Measurements from ENCODE around the gene RNF145. TPM values are rescaled to one million over a fixed set of nuclear protein-coding genes. Genes with fewer than 3 reads are reported as not detected.
A peak's percentile ranks its signal among the peaks of the same experiment; 100 is the strongest.

Gene RNF145, protein sequence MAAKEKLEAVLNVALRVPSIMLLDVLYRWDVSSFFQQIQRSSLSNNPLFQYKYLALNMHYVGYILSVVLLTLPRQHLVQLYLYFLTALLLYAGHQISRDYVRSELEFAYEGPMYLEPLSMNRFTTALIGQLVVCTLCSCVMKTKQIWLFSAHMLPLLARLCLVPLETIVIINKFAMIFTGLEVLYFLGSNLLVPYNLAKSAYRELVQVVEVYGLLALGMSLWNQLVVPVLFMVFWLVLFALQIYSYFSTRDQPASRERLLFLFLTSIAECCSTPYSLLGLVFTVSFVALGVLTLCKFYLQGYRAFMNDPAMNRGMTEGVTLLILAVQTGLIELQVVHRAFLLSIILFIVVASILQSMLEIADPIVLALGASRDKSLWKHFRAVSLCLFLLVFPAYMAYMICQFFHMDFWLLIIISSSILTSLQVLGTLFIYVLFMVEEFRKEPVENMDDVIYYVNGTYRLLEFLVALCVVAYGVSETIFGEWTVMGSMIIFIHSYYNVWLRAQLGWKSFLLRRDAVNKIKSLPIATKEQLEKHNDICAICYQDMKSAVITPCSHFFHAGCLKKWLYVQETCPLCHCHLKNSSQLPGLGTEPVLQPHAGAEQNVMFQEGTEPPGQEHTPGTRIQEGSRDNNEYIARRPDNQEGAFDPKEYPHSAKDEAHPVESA
- 10 to 100 TPM; 13.5 to 19.5 TPM for total RNA-seq

DNA sequence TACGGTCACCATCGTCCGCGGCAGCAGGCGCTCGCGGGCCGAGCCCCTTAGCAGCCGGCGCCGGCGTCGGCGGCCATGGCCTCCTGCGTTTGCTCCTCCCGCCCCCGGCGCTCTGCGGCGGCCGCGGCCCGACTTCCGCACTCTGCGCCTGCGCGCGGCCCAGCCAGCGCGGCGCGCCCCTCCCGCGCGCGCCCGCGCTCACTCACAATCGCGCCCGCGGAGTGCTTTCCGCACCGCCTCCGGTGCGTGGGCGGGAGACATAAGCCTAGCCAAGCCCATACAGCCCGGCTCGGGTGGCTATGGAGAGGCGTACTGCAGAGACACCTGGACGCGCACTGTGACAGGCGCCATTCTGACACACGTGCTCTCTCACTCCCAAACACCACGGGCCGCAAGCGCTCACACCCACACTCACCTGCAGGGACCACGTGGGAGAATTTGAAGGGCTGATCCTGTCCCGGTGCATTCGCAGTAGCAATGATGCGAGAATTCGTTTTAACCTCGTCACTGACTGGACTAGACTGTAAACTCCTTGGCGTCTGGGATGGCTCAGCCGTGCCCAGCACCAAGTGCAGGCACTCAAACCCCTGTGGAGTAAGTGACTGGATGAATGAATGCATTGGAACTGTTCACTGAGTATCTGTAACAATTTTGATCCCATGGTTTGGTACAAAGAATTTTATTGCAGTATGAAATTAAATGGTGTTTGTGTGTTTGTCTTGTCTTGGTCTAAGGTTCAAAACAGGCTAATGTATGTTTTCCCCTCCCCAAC lies at the start of gene RNF145:
RNF145 (minus strand) TSS at position 116 of the 772 bp plus-strand sequence. CDS start 5,936 bp downstream, outside the sequence.
- Histone ChIP-seq H3K4me3 (peak within 1 kb of the TSS; percentile 90 to 92), H3K27me3 (no peaks in the 10 kb centered on the region), H3K27ac (peak within 1 kb of the TSS; percentile 80 to 91 (median 86)), H3K36me3 (replicated peaks in 1 of 2; ENCODE audit: insufficient read depth in 1 of 2, low read depth in 2 of 2) (no peaks in the 10 kb centered on the region), H3K9me3 (no peaks in the 10 kb centered on the region), H3K4me1 (peaks cover 25% of the 10 kb centered on the region)
- ATAC-seq (peak; percentile 92), DNase-seq (peak; percentile 74 to 85 (median 82))
- TF ChIP-seq POLR2A (IDR thresholded peaks at IDR 0.05) = peak in 2 of 3 donors; percentile 32 to 45
- TF ChIP-seq, protein P1, sequence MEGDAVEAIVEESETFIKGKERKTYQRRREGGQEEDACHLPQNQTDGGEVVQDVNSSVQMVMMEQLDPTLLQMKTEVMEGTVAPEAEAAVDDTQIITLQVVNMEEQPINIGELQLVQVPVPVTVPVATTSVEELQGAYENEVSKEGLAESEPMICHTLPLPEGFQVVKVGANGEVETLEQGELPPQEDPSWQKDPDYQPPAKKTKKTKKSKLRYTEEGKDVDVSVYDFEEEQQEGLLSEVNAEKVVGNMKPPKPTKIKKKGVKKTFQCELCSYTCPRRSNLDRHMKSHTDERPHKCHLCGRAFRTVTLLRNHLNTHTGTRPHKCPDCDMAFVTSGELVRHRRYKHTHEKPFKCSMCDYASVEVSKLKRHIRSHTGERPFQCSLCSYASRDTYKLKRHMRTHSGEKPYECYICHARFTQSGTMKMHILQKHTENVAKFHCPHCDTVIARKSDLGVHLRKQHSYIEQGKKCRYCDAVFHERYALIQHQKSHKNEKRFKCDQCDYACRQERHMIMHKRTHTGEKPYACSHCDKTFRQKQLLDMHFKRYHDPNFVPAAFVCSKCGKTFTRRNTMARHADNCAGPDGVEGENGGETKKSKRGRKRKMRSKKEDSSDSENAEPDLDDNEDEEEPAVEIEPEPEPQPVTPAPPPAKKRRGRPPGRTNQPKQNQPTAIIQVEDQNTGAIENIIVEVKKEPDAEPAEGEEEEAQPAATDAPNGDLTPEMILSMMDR (IDR thresholded peaks at IDR 0.05) = no peak
- WGBS, 2 donors = 0 to 1% methylated on average over 11 to 61 of the region's 65 CpGs
- intact Hi-C loops (cut with DNase I) = no loop called here

DNA sequence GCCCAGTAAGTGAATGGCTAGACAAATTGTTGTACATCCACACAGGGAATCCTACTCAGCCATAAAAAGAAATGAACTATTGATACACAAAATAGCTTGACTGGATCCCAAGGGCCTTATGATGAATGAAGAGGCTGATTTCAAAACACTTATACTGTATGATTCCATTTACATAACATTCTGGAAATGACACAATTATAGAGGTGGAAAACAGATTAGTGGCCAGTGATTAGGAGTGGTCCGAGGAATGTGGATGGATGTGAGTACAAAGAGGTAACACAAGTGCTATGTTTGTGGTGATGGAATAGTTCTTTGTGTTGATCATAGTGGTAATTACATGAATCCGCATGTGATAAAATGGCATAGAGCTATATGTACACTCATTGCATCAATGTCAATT lies 49.0 kb upstream of the RNF145 start:
- intact Hi-C loops (cut with DNase I) = no loop called here
- H3K4me1 ChIP-seq = peaks cover 6% of the 10 kb centered on the region
- H3K27me3 ChIP-seq = no peaks in the 10 kb centered on the region
- no peaks in the 10 kb centered on the region for H3K9me3 ChIP-seq
- no peaks in the 10 kb centered on the region for H3K36me3 ChIP-seq (replicated peaks in 1 of 2; ENCODE audit: insufficient read depth in 1 of 2, low read depth in 2 of 2)
- no peak for TF ChIP-seq POLR2A (IDR thresholded peaks at IDR 0.05)
- TF ChIP-seq, protein P1 (IDR thresholded peaks at IDR 0.05) = no peak
- H3K4me3 ChIP-seq = no peak overlapping the region
- ATAC-seq (no peak), DNase-seq (no peak)
- H3K27ac ChIP-seq = no peak overlapping the region
- WGBS, 2 donors = 75 to 89% methylated on average over 2 of the region's 2 CpGs

DNA sequence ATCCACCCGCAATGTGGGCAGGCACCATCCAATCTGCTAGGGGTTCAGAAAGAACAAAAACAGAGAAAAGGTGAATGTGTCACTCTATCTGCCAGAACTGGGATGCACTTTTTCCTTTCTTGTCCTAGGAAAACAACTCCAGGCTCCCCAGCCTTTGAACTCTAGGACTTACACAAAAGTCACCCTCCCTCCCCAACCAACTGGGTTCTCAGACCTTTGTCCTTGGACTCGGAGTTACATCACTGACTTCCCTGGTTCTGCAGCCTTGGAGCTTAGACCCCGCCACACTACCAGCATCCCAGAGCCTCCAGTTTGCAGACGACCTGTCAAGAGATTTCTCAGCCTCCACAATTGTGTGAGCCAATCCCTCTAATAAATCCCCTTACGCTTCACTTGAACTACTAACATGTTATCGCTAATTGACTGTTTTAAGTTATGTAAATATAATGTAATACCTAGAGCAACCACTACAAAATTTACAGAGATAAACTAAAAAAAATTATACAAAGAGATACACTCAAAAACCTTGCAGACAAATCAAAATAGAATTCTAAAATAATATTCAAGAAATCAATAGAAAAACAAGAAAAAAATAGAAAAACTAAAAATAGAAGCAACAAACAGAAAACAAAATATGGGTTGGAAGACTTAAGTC lies 48.4 kb upstream of the RNF145 start:
- Histone ChIP-seq H3K9me3 (no peaks in the 10 kb centered on the region), H3K36me3 (replicated peaks in 1 of 2; ENCODE audit: insufficient read depth in 1 of 2, low read depth in 2 of 2) (no peaks in the 10 kb centered on the region), H3K4me1 (peaks cover 6% of the 10 kb centered on the region), H3K27me3 (no peaks in the 10 kb centered on the region), H3K4me3 (no peak overlapping the region), H3K27ac (no peak overlapping the region)
- no peak for DNase-seq
- TF ChIP-seq, protein P1 (IDR thresholded peaks at IDR 0.05) = peak in 1 of 7 experiments; percentile 18
- TF ChIP-seq POLR2A (IDR thresholded peaks at IDR 0.05) = no peak
- no peak for ATAC-seq
- 68 to 72% methylated on average over 6 of the region's 6 CpGs for WGBS, 2 donors
- intact Hi-C loops (cut with DNase I) = no loop called here

DNA sequence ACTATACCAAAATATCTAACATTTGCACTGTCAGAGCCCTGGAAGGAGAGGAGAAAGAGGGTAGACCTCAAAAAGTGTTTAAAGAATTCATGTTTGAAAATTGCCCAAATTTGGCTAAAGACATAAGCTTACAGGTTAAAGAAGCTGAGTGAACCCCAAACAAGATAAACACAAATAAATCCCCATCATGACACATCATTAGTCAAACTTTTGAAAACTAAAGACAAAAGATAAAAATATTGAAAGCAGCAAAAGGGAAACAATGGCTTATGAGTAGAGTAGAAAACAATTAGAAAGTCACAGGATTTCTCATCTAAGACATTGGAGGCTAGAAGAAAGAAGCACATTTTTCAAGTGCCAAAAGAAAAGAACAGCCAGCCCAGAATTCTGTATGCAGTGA lies 47.7 kb upstream of the RNF145 start:
- Histone ChIP-seq H3K4me3 (no peak overlapping the region), H3K36me3 (replicated peaks in 1 of 2; ENCODE audit: insufficient read depth in 1 of 2, low read depth in 2 of 2) (no peaks in the 10 kb centered on the region), H3K4me1 (no peaks in the 10 kb centered on the region), H3K27me3 (no peaks in the 10 kb centered on the region), H3K27ac (no peak overlapping the region), H3K9me3 (no peaks in the 10 kb centered on the region)
- intact Hi-C loops (cut with DNase I) = no loop called here
- DNase-seq (no peak), ATAC-seq (no peak)
- TF ChIP-seq POLR2A (IDR thresholded peaks at IDR 0.05) = no peak
- TF ChIP-seq, protein P1 (IDR thresholded peaks at IDR 0.05) = no peak

All from body of pancreas (tissue), 4 donors.